Urothelium cell line (cell line): Measurements from ENCODE around the gene CRAMP1.

Source experiments
- DNase-seq: peaks from one replicate; pipeline ENCODE4 v3.0.0; 2011; ENCODE audit warnings: low spot score, mixed read lengths
- FAIRE-seq: peaks from 2 replicates; lab custom pipeline; 2011; peaks lifted over from hg19 to GRCh38; lab: Jason Lieb, UNC

Gene CRAMP1, protein sequence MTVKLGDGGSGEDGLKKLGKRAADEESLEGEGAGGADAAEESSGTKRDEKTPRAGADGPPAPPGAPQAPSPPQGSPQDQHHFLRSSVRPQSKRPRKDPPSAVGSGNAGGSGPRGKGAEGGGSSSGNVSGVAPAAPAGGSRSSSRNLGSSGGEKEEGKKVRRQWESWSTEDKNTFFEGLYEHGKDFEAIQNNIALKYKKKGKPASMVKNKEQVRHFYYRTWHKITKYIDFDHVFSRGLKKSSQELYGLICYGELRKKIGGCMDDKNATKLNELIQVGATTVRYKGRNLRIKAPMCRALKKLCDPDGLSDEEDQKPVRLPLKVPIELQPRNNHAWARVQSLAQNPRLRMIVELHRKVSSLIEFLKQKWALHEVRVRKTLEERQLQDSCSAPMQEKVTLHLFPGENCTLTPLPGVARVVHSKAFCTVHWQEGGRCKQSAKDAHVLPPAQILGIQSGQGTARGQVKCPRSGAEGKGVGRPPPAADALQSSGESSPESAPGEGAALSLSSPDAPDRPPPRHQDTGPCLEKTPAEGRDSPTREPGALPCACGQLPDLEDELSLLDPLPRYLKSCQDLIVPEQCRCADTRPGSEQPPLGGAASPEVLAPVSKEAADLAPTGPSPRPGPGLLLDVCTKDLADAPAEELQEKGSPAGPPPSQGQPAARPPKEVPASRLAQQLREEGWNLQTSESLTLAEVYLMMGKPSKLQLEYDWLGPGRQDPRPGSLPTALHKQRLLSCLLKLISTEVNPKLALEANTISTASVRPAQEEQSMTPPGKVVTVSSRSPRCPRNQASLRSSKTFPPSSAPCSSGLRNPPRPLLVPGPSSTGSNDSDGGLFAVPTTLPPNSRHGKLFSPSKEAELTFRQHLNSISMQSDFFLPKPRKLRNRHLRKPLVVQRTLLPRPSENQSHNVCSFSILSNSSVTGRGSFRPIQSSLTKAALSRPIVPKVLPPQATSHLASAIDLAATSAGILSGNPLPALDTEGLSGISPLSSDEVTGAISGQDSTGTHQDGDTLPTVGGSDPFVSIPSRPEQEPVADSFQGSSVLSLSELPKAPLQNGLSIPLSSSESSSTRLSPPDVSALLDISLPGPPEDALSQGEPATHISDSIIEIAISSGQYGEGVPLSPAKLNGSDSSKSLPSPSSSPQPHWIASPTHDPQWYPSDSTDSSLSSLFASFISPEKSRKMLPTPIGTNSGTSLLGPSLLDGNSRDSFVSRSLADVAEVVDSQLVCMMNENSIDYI (N-terminal part only)

DNA sequence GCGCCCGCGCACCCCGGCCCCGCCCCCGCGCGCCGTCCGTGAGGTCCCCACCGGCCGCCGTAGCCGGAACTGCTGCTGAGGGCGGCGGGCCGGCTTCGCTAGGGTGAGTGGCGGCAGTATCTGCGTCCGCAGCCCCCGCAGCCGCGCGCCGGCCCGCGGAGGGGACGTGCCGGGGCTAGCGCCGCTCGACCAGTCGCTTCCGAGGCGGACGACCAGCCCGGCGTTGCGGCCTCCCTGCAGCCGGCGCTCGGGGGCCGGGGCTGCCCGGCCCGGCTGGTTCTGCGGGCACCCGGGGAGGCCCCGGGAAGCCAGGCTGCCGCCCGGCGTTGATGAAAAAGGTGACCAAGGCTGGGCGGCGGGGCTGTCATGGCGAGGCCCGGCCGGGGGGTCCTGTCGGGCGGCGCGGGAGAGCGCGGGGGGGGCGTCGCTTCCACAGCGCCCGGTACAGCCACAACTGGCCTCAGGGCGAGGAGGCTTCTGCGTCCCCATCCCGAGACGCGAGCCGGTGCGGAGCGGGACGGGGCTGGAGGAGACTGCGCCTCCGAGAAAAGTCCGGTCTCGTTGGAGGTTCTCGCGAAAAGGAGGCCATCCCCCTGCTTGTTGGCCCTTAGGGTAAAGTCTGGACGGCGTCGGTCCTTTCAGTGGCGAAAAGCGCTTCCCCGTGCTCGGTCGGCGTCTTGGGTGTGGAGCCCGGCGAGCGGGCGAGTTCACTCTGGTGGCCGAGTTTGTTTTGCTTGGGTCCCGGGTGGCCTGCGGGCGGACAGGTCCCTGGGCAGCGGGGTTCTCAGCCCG is at the start of gene CRAMP1:
Gene CRAMP1, plus strand, starts transcription at position 41 of the 792 bp plus-strand sequence. CDS start 2,280 bp downstream, outside the sequence.
- peak; percentile 34 for DNase-seq
- no peak for FAIRE-seq

DNA sequence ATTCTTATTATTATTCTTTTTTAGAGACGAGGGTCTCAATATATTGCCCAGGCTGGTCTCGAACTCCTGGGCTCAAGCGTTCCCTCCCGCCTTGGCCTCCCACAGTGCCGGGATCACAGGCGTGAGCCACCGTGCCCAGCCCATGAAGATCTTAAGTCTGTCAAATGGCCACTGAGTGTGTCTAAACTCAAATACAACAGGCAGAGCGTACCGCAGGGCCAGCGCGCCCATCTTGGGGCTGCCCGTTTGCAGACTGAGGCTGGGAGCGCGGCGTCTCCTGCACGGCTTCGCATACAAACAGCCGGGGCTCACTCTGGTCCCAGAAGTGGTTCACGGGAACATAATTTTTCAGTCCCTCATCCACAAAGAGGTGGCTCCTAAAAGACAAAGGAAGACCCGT is 48.4 kb upstream of the CRAMP1 start:
- DNase-seq (no peak), FAIRE-seq (no peak)

DNA sequence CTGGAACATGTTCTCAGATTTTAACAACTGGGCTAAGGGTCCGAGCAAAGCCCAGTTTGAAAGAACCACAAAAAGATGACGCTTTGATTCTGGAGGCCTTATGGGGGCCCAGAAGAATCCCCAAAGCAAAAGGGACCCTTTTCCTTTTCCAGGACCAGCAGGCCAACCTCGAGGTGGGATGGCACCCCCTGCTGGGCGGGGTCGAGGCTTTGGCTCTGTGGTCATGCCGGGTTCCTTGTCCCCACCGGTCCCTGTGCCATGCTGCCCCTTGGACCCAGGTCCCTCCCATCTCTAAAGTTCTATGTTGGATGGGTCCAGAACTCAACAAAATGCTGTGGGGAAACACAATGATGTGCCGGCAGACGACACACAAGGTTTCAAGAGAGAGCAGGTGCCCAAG is 47.8 kb upstream of the CRAMP1 start:
- DNase-seq: no peak
- FAIRE-seq: no peak

DNA sequence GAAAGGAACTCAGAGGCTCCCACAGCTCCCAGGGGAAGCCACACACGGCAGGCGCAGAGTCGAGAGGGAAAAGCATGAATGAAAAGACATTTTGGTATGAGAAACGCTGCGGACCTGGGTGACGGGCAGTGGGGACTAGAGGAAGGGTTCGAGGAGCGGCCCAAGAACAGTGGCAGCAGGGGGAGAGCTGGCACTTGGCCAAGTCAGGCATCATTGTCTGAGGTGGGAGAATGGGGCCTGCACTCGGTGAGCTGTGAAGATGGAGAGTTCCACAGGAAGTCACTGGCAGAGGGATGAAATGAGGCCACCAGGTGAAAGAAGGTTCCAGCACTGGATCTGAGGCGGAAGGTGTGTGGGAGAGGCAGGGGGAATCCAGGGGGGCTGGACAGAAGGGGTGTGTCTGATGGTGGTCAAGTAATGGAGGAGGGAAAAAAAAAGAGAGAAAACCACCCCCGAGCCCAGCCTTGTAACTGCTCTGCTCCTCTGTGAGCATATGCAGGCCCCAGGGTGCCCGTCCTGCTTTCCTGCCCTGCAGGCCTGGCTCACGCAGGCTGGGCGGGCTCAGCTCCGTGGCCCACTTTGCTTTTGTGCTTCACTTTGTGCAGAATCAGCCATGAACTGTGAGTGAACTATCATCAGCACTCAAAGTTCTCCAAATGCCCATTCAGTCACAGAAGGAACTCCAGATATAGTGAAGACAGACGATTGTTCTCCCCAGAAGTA is 46.9 kb upstream of the CRAMP1 start:
- no peak for FAIRE-seq
- DNase-seq: no peak

DNA sequence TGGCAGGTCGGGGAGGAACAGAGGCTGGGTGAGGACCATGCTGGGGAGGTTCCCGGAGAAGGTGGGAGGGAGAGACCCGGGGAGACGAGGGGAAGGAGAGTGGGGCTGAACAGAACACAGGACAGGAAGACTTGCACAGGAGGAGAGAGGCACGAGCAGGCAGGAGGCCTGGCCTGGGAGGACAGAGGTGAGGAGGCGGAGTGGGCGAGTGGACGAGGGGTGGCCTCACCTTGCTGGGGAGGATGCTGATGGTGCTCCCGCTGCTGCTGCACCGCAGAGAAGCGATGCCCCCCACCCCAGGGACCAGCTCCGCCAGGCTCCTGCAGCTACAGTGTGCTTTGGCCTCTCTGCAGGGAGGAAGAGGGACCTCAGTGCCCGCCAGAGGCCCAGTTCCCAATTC is 44.2 kb upstream of the CRAMP1 start:
- FAIRE-seq: no peak
- DNase-seq: no peak

DNA sequence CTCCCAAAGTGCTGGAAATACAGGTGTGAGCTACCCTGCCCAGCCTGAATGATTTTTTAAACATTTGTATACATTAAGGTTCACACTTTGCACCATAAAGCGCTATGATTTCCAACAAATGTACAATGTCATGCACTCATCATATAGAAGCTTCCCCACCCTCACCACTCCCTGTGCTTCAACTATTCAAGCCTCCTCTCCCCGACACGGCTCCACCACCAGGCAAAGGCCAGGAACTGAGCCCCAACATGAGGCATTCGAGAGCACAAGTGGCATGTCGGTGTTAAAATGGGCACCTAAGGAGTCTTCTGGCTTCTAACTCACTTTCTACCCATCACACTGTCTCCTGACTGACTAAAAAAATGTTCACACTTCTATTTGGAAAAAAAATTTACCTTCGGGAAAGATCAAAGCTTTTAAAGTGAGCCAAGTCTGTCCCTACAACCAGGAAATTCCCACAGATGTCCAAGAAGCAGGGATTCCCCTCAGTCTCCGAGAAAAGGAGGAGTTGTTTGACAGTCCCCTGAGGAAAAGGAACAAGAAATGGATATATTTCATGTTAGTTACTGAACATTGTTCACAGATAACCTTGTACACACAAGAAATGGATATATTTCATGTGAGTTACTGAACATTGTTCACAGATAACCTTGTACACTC is 41.0 kb upstream of the CRAMP1 start:
- FAIRE-seq: no peak
- no peak for DNase-seq

DNA sequence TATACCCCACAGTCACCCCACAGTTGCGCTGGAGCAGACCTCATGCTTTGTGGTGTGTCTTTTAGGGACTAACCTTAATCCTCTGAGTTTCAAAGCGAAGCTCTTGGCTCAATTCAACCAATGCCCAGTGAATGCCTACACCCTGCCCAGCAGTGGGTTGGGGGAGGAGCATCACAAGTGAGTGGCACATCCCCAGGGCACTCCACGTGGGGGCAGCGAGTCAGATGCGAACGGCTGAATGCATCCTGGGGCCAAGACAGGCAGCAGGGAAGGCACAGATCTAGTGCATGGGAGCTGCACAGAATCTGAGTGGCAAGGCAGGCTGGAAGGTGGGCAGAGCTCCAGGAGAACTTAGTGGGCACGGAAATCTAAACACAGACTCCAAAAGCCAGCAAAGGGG is 39.5 kb upstream of the CRAMP1 start:
- FAIRE-seq (no peak), DNase-seq (no peak)

DNA sequence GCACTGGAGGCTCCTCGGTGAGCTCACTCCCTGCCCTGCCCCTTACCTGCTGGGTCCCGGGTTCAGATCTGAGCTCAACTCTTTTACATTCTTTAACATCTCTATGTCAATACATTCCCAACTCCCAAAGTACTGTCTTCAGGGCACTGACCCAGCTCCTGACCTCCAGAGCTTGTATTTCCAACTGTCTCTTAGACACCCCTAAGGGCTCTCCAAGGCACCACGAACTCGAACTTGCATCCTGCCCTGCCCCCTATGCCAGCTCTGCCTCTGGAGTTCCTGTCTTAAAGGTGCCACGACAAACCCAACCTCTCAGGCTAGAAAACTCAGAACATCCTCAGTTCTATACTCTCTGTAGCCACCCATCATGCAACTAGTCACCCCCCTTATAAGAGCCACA is 38.9 kb upstream of the CRAMP1 start:
- DNase-seq: no peak
- FAIRE-seq: no peak

DNA sequence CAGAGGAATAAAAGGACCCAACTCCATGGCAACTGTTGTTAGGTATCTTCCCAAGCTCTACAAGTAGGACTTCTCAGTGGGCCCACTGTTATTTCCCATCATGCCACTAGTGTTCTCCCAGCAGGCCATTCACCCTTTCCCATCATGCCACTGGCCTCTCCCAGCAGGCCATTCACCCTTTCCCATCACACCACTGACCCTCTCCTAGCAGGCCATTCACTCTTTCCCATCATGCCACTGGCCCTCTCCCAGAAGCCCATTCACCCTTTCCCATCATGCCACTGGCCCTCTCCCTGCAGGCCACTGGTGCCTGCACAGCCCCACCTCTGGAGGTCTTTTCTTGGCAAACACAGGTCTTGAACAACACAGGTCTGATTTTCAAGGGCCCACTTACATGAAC is 36.6 kb upstream of the CRAMP1 start:
- DNase-seq (no peak), FAIRE-seq (no peak)

DNA sequence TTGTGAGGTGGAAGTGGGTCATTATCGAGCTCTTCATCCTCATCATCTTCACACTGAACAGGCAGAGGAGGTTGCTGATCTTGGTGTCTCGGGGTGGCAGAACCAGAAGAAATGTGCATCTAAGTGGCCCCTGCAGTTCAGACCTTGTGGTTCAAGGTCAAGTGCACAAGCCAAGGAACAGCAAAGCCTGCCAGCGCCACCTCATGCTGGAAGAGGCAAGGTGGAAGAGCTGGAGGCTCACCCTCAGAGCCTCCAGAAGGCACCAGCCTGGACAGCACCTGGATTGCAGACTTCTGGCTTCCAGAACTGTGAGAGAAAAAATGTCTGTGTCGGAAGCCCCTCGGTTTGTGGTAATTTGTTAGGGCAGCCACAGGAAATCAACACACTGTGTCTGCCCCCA is 32.9 kb upstream of the CRAMP1 start:
- no peak for DNase-seq
- FAIRE-seq: no peak

DNA sequence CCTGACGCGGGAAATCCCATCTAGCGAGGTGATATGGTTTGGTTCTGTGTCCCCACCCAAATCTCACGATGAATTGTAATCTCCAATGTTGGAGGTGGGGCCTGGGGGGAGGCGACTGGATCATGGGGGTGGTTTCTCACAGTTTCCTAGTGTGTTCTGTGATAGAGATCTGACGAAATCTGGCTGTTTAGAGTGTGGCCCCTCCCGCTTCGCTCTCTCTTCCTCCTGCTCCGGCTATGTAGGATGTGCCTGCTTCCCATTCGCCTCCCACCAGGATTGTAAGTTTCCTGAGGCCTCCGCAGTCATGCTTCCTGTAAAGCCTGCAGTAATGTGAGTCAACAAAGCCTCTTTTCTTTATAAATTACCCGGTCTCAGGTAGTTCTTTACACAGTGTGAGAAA is 31.9 kb upstream of the CRAMP1 start:
- no peak for DNase-seq
- FAIRE-seq: no peak

DNA sequence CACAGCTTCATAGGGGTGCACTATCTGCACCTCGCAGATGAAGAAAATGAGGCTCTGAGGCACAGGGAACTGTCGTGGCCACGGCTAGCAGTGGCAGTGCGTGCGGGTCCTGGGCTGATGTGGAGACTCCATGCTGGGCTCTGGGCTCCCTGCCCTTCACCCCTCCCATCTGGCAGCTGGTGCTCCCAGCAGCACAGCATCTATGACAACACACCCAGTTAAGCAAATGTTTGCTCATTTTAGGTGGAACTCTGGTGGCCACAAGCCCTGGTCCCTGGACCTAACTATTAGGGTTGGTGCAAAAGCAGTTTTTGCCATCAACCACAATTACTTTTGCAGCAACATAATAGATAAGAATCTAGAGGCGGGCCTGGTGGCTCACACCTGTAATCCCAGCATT is 31.2 kb upstream of the CRAMP1 start:
- DNase-seq (no peak), FAIRE-seq (no peak)

DNA sequence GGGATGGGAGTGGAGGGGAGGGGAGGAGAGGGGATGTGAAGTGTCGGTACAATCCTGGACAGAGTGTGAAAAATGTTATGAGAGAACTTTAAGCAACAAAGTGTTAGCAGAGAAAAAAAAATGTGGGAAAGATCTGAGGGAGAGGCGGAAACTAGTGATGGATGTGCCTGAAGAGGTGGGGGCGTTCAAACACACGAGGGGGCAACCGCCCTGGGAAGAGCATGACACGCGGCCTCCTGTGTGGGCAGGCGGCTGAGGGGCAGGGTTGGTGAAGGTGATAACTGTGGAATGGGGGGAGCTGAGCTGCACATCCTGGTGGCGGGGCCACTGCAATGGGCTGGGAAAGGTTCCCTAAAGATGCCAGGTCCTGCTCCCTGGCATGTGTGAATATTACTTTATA is 30.4 kb upstream of the CRAMP1 start:
- FAIRE-seq (no peak), DNase-seq (no peak)

DNA sequence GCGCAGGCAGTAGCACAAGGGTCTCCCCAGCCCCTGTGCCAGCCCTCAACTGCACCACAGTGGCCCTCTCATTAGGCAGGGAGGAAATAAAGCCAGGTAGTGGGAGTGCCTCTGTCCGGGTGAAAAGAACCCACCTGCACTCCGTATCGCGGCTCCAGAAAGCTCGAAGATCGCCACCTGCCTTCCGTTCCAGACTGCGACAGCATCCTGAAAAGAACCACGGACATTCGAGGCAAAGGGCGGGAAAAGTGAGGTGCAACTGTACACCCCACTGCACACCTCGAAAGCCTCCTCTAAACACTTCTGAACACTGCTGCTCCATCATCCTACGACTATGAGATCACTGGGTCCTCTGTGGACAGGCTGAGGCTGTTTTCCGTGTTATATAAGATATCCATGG is 29.0 kb upstream of the CRAMP1 start:
- no peak for FAIRE-seq
- DNase-seq: no peak

DNA sequence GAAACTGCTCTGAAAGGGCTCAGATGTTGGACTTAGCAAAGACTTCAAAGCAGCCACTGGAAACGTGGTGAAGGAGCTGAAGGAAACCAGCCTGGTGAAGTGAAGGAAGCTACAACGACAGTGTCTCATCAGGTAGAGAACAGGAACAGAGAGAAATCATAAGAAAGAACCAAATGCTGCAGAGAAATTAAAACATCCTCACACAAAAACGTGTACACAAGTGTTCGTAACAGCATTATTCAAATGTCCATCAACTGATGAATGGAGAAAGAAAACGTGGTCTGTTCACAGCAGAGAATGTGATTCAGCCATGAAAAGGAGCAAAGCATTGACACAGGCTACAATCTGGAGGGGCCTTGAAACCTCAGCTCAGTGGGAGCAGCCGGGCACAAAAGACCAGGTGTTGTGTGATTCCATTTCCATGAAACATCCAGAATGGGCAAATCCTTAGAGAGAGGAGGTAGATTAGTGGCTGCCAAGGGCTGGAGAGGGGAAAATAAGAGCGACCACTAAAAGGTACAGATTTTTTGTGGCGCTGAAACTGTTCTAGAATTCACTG is 27.2 kb upstream of the CRAMP1 start:
- no peak for FAIRE-seq
- DNase-seq: no peak

DNA sequence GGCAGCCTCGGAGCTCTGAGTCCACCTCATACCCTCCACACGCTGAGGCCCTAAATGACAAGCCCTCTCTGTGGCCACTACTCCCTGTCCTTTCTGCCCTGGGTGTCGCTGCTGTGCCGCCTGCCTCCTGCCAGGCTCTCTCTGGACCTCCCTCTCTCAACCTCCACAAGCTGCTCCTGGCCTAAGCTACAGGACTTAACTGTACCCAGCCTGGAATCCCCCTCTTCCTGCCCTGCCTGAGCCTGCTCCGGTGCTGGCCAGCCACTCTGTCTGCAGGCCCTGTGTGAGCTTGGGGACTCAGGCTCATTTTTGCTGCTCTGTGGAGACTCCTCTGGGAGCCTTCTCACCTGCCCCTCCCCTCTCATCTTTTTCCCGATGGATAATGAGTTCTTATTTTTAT is 21.8 kb upstream of the CRAMP1 start:
- DNase-seq (no peak), FAIRE-seq (no peak)

DNA sequence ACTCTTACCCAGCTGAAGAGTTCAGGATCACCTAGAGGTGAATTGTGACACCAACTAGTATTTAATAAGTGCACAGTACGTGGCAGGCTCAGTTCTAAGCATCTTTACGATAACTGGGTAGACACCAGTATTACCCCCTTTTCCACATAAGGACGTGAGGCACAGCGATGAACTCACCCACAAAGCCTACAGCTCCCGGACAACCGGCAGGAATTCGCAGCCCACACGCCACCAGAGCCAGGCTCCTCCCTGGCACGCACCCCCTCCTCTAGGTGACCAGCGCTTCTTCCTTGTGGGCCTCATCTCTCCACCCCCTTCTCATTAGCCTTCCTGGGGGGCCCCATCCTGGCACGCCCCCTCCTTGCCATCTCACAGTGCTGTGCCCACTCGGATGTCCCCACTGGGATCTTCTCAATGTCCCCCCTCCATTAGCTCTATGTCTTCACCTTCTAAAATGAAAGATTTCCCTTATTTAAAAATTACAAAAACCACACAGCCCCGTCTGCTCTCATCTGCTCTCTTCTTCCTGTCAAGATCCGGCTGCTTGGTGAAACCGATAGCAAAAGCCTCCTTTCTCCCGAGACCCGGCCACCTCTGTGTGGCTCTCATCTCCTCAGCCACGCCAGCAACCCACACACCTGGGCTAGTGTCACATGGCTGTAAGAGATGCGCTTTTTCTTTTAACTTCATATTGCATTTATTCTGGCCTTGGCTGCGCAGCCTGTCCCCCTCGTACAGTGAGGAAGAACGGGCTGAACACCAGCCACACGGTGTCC is 21.0 kb upstream of the CRAMP1 start:
- FAIRE-seq: no peak
- no peak for DNase-seq

DNA sequence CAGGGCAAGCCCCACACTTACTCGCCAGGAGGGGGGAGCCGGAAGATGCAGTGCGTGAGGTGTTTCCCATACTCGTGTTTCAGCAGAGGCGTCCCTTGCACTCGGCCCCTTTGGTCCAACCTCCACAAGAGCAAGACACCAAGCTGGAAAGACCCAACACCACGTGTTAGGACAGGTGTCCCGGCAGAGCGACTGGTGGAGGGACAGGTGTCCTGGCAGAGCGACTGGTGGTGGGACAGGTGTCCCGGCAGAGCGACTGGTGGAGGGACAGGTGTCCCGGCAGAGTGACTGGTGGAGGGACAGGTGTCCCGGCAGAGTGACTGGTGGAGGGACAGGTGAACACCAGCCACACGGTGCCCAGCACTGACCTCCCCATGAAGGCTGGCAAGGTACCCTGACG is 19.7 kb upstream of the CRAMP1 start:
- DNase-seq (no peak), FAIRE-seq (peak; percentile 86)
